GM19452 (cell line): ENCODE results near the gene TRIM60.
"Not testable (repeated sequence)": the region's sequence is repeated elsewhere in the genome, so short reads cannot be mapped to it uniquely, and the experiment has no call there.

ENCODE experiments used
- ATAC-seq: cut with Tn5 transposase; IDR thresholded peaks from one replicate; pipeline ENCODE4 v1.9.1; 2021; ENCODE audit not compliant: unreplicated experiment

TRIM60 gene

GRCh38 chr4:165031436-165032211, at the start of gene TRIM60:
TSS of gene TRIM60 (plus strand) at chr4:165031999. CDS start at chr4:165040073, 8,074 bp downstream.
- ATAC-seq, result no peak

- no peak for ATAC-seq
Measured at GRCh38 chr4:164989471-164989870, 42.3 kb upstream of the TRIM60 start.

DNA sequence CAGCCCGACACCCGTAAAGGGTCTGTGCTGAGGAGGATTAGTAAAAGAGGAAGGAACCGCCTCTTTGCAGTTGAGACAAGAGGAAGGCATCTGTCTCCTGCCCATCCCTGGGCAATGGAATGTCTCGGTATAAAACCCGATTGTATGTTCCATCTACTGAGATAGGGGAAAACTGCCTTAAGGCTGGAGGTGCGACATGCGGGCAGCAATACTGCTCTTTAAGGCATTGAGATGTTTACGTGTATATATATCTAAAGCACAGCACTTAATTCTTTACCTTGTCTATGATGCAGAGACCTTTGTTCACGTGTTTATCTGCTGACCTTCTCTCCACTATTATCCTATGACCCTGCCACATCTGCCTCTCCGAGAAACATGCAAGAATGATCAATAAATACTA, 41.0 kb upstream of the TRIM60 start:
- not testable (repeated sequence) for ATAC-seq

DNA sequence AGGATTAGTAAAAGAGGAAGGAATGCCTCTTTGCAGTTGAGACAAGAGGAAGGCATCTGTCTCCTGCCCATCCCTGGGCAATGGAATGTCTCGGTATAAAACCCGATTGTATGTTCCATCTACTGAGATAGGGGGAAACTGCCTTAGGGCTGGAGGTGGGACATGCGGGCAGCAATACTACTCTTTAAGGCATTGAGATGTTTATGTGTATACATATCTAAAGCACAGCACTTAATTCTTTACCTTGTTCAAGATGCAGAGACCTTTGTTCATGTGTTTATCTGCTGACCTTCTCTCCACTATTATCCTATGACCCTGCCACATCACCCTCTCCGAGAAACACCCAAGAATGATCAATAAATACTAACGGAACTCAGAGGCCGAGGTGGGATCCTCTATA, 35.7 kb upstream of the TRIM60 start:
- not testable (repeated sequence) for ATAC-seq

DNA sequence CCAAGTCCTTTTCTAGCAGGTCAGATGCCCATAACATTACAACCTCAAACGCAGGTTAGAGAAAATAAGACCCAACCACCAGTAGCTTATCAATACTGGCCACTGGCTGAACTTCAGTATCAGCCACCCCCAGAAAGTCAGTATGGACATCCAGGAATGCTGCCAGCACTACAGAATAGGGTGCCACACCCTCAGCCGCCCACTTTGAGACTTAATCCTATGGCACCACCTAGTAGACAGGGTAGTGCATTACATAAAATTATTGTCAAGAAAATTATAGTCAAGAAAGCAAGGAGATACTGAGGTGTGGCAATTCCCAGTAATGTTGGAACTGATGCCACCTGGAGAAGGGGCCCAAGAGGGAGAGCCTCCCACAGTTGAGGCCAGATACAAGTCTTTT, 34.5 kb upstream of the TRIM60 start:
- no peak for ATAC-seq

DNA sequence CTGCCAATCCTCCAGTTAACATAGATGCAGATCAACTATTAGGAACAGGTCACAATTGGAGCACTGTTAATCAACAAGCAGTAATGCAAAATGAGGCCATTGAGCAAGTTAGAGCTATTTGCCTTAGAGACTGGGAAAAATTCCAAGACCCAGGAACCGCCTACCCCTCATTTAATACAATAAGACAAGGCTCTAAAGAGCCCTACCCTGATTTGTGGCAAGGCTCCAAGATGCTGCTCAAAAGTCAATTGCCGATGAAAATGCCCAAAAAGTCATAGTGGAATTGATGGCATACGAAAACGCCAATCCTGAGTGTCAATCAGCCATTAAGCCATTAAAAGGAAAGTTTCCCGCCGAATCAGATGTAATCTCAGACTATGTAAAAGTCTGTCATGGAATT, 33.9 kb upstream of the TRIM60 start:
- ATAC-seq, result no peak

DNA sequence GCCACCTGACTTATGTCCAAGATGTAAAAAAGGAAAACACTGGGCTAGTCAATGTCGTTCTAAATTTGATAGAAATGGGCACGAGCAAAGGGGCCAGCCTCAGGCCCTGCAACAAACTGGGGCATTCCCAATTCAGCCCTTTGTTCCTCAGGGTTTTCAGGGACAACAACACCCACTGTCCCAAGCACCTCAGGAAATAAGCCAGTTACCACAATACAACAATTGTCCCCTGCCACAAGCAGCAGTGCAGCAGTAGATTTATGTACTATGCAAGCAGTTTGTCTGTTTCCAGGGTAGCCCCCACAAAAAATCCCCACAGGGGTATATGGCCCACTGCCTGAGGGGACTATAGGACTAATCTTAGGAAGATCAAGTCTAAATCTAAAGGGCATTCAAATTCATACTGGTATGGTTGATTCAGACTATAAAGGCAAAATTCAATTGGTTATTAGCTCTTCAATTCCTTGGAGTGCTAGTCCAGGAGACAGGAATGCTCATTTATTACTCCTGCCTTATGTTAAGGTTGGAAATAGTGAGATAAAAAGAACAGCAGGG, 33.2 kb upstream of the TRIM60 start:
- not testable (repeated sequence) for ATAC-seq

DNA sequence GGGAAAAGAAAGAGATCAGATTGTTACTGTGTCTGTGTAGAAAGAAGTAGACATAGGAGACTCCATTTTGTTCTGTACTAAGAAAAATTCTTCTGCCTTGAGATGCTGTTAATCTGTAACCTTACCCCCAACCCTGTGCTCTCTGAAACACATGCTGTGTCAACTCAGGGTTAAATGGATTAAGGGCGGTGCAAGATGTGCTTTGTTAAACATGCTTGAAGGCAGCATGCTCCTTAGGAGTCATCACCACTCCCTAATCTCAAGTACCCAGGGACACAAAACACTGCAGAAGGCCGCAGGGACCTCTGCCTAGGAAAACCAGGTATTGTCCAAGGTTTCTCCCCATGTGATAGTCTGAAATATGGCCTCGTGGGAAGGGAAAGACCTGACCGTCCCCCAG, 29.8 kb upstream of the TRIM60 start:
- not testable (repeated sequence) for ATAC-seq

DNA sequence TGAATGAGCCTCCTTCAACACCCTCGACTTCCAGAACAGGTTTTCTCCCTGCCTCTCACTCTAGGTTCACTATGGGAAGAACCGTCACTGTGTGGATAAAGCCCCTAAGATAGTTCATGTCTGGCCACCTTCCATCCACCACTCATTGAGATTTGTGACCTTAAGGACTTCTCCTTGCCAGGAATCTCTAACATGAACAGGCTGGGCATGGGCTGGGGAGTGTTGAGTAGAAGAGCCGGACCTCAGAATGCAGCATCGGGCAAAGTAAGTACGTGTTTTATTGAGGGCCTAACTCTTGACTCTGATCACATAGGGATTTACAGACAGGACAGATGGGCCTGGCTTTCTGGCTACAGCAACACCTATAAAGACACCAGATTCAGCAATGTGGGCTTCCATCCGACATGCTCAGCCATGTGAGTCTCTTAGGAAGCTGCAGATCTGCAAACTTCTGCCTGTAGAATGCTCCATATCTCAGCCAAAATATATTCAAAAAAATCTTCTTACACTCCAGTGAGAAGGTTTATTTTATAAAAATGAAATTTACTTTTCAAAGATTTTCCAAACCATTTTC, 26.4 kb upstream of the TRIM60 start:
- ATAC-seq, result no peak

GRCh38 chr4:165006456-165006855, 25.3 kb upstream of the TRIM60 start:
- ATAC-seq, result no peak

GRCh38 chr4:165006886-165007285, 24.9 kb upstream of the TRIM60 start:
- ATAC-seq, result no peak

- ATAC-seq, result peak; percentile 84
Measured at GRCh38 chr4:165009493-165010227, 22.1 kb upstream of the TRIM60 start.

DNA sequence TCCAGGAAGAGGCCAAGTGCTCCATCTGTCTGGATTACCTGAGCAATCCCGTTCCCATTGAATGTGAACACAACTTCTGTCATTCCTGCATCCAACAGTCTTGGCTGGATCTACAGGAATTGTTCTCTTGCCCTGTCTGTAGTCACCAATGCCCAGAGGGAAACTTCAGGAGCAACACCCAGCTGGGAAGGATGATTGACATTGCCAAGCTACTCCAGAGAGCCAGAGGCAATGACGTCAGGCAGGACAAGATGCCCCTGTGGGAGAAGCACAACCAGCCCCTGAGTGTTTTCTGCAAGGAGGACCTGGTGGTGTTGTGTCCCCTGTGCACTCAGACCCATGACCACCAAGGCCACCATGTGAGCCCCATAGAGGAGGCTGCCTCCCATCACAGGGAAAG, 21.3 kb upstream of the TRIM60 start:
- no peak for ATAC-seq

- no peak for ATAC-seq
Measured at GRCh38 chr4:165010991-165011390, 20.8 kb upstream of the TRIM60 start.

GRCh38 chr4:165011403-165011802, 20.4 kb upstream of the TRIM60 start:
- no peak for ATAC-seq

- ATAC-seq, result no peak
Measured at GRCh38 chr4:165013691-165014090, 18.1 kb upstream of the TRIM60 start.

GRCh38 chr4:165016971-165017370, 14.8 kb upstream of the TRIM60 start:
- peak; percentile 72 for ATAC-seq

DNA sequence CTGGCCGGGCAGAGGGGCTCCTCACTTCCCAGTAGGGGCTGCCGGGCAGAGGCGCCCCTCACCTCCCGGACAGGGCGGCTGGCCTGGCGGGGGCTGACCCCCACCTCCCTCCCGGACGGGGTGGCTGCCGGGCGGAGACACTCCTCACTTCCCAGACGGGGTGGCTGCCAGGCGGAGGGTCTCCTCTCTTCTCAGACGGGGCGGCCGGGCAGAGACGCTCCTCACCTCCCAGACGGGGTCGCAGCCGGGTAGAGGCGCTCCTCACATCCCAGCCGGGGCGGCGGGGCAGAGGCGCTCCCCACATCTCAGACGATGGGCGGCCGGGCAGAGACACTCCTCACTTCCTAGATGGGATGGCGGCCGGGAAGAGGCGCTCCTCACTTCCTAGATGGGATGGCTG, 11.8 kb upstream of the TRIM60 start:
- ATAC-seq, result not testable (repeated sequence)

GRCh38 chr4:165025782-165026181, 6.0 kb upstream of the TRIM60 start:
- not testable (repeated sequence) for ATAC-seq

DNA sequence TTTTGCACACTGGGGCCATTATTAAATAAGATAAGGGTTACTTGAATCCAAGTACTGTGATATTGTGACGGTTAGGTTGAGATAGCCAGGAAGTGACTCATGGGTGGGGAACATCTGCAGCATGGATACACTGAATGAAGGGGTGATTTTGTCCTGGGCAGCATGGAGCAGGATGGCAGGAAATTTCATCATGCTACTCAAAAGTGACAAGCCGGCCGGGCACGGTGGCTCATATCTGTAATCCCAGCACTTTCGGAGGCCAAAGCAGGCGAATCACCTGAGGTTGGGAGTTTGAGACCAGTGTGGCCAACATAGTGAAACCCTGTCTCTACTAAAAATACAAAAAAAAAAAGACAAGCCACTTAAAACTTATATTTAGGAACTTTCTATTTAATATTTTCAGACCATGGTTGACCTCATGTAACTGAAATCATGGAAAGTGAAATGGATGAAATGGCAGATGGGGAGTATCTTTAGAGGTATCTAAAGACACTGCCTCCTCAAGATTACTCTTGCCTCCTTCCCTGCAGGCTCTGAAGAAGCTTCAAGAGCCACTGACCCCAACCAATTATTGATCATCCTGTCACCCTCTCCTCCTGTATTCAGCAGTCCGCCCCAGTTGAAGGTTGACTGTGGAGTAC, 3.9 kb upstream of the TRIM60 start:
- ATAC-seq, result no peak

DNA sequence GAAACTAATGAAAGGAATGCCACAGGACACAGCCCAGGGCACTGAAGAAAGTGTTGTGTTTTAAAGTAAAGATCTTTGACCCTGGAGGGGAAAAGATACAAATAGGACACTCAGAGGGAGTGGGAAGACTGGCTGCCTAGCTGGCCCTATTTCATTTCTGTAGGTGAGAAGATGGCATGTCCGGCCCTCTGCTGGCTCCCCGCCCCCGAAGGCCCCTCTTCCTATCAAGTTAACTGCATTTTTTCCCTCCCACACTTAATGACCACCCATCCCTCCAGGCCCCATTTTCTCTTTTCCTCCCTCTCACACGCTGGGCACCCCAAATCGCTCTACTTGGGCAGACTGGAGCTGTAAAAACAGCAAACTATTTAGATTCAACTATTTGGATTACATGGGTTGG, 16.4 kb downstream of the TRIM60 start:
- no peak for ATAC-seq
